T1000 (cell line): ENCODE measurements around the gene PROZ.

ENCODE experiments used
- DNase-seq: peaks from one replicate; lab custom pipeline; 2025; ENCODE audit warnings: mixed read lengths; lab: John Stamatoyannopoulos, UW

Gene PROZ

DNA sequence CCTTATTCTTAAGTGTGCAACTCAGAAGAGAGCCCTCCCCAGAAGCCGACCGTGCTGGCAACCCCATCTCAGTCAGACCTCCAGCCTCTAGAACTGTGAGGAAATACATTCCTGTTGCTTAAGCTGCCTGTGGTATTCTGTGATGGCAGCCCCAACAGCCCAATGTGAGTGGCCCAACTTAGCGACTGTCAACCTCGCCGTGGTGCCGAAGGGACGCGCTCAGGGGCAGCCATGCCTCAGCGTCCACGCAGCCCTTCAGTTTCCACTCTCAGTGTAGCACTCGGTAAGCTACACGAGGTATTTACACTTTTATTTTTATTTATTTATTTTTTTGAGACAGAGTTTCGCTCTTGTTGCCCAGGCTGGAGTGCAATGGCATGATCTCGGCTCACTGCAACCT lies 18.4 kb downstream of the PROZ start:
- no peak for DNase-seq

DNA sequence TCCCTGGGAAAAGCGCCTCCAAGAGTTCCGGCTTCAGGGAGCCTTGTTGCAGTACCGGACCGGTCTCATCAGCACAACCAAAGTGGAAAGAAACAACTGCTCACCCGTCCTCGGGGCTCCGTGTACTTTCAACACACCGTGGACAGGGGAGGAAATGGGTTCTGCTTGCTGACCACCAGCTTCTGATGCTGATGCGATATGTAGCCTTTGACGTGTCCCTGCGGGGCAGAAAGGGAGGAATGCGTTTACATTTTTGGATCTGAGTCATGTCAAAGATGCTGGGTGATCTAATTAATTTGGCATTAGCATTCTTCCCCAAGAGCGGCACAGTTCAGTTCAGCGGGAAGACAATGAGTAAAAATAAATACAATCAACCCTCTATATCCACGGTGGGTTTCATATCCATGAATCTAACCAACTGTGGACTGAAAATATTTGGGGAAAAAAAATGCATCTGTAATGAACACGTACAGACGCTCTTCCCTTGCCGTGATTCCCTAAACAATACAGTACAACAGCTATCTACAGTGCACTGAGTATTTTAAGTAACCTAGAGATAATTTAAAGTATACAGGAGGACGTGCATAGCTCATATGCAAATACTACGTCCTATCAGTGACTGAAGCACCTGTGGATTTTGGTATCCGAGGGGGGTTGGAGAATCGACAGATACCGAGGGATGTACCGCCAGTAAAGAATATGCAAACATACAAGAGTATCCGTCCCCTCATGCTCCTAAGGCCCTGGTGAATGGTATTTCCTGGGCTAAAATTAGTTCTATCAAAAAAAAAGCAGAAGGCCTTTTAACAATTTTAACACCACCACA lies 19.8 kb downstream of the PROZ start:
- peak; percentile 95 for DNase-seq

- DNase-seq: no peak
Measured at GRCh38 chr13:113178896-113179167, 20.4 kb downstream of the PROZ start.

- DNase-seq: no peak
Measured at GRCh38 chr13:113179374-113180230, 21.2 kb downstream of the PROZ start.

GRCh38 chr13:113182046-113182445 lies 23.6 kb downstream of the PROZ start:
- no peak for DNase-seq

- DNase-seq: no peak
Measured at GRCh38 chr13:113183450-113184129, 25.1 kb downstream of the PROZ start.

GRCh38 chr13:113184568-113185440 lies 26.4 kb downstream of the PROZ start:
- DNase-seq: no peak

DNA sequence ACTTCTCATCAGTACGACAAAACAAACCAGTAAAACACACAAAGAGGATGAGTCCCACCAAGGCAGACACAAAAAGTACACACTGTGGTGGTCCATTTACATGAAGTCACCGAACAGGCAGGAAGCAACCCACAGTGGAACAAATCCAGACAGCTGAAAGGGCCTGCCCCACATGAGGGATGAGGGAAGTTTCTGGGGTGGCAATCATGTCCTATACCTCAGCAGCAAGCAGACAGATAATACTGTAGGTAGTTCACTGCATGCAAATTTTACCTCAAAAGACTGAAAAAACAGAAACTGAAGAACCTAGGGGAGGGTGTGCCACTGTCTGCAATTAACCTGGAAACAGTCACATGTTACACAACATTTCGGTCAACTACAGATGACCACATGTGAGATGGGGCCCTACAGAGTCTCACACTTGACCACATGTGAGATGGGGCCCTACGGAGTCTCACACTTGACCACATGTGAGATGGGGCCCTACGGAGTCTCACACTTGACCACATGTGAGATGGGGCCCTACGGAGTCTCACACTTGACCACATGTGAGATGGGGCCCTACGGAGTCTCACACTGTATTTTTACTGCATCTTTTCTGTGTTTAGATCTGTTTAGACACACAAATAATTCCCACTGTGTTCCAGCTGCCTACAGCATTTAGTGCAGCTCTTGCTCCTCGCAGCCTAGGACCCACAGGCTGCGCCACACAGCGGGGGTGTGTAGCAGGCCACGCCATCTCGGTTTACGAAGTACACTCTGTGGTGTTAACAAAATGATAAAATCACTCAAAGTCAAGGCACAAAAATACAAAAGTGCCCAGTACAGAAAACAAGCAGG lies 27.8 kb downstream of the PROZ start:
- DNase-seq: no peak

DNA sequence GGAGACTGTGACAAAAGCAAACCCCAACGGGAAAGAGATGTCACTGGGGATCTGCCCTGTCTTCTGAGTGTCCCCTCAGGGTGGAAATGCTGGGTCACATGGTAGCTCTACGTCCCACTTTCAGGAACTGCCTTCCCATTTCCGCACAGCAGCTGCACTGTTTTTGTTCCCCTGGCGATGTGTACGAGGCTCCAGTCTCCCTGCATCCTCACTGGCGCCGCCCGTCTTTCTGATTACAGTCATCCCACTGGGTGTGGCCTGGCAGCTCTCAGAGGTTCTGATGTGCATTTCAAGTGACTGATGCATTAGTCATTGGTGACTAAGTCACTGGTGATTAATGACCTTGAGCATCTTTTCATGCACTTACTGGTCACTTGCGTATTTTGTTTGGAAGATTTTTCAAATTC lies 28.8 kb downstream of the PROZ start:
- DNase-seq: peak; percentile 100

- DNase-seq: no peak
Measured at GRCh38 chr13:113187883-113188665, 29.6 kb downstream of the PROZ start.

GRCh38 chr13:113190181-113190580 lies 31.7 kb downstream of the PROZ start:
- DNase-seq: no peak

- no peak for DNase-seq
Measured at GRCh38 chr13:113192279-113192678, 33.8 kb downstream of the PROZ start.

- DNase-seq: no peak
Measured at GRCh38 chr13:113192902-113193301, 34.5 kb downstream of the PROZ start.

GRCh38 chr13:113195360-113195759 lies 36.9 kb downstream of the PROZ start:
- DNase-seq: no peak

- no peak for DNase-seq
Measured at GRCh38 chr13:113196970-113197737, 38.7 kb downstream of the PROZ start.

GRCh38 chr13:113201815-113202214 lies 43.4 kb downstream of the PROZ start:
- DNase-seq: no peak

DNA sequence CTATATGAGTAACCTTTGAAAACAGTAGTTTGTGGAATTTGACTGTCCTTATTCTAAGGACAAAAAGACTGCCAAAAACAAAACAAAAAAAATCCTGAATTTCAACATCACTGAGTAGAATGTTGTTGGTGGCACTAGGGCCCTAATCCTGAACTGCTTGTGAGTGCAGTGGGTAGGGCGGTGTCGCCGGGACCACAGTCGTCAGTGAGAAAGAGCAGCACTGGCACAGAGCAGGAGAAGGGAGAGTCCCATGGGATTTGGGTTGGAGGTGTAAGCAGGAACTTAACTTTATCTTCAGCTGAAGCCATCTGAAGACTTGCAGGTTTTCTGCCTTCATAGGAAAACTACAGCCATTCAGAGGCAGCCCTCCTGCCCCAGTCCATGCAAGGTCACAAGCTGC lies 44.5 kb downstream of the PROZ start:
- DNase-seq: no peak

DNA sequence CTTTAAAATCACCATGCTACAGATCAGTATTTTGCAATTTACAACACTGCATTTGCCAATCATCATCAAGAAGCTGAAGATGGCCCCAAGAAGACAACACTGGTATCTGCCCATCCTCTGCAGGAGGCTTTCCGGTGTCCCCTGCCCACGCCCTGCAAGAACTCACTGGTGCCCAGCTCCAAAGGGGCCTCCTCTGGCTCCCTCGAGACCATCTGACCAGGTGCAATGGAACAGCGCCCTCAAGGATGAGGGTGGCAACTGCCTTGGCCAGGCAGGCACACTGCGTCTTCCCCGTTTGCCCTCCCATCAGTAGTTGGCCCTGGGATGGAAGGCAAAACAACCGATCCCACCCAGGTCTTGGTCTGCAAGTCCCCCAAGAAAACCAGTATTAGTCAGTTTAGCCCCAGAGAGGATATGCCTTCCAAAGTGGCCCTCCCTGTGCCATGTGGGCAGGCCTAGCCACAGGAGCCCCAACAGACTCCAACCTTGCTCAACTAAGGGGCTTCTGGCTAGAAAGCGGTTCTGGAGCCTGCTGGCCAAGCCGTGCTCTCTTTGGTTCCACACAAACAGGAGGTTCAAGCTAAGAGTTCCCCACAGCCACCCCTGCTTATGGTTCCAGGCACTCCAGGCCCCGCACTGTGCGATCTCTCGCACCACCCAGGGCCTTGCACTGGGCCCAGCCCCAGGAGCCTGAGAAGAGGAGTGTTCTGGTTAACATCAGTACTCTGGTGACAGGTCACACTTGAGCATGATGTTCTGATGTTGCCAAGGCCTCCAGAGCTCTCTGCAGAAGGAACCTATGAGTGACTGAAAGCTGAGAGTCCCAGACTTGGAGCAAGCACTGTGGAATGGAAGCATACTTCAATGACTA lies 45.3 kb downstream of the PROZ start:
- DNase-seq: no peak
